Progenitor cell of endocrine pancreas (in vitro differentiated cells): Measurements from ENCODE around the gene TGFB1I1. TPM values are rescaled to one million over a fixed set of nuclear protein-coding genes. Genes with fewer than 3 reads are reported as not detected.

Experiments used
- DNase-seq: peaks from one replicate; pipeline ENCODE4 v3.0.0; 2021; ENCODE audit warnings: low spot score; ENCODE audit not compliant: unreplicated experiment
- H3K27ac Mint-ChIP-seq: 2 replicates; pipeline ENCODE4 v1.8.0; 2021; ENCODE audit warnings: mild to moderate bottlenecking, moderate library complexity, mixed read lengths
- H3K27me3 Mint-ChIP-seq: 2 replicates; pipeline ENCODE4 v1.8.0; 2021; ENCODE audit warnings: mixed read lengths
- H3K36me3 Mint-ChIP-seq: 2 replicates; pipeline ENCODE4 v1.8.0; 2022; ENCODE audit warnings: mixed read lengths; ENCODE audit not compliant: insufficient read depth
- H3K4me1 Mint-ChIP-seq: 2 replicates; pipeline ENCODE4 v1.8.0; 2021; ENCODE audit warnings: low read depth, mixed read lengths
- H3K4me3 Mint-ChIP-seq: 2 replicates; pipeline ENCODE4 v1.8.0; 2021; ENCODE audit warnings: low read depth, mild to moderate bottlenecking, moderate library complexity, mixed read lengths
- H3K9me3 Mint-ChIP-seq: 2 replicates; pipeline ENCODE4 v1.8.0; 2021; ENCODE audit warnings: low read depth, mixed read lengths
- total RNA-seq: library from RNA; stranded (reverse); gene quantifications from 2 replicates; pipeline ENCODE4 v1.2.1, GENCODE V29; 2021
- TF ChIP-seq, protein P1 (sequence below): fragments of 200-600 bp; sonication (generic); IDR thresholded peaks from one replicate; pipeline ENCODE4 v1.5.0; 2021; ENCODE audit warnings: antibody characterized with exemption, mild to moderate bottlenecking; ENCODE audit not compliant: unreplicated experiment

Gene TGFB1I1
- total RNA-seq, 1 donor from 2014 or later, result 4.5 TPM

DNA sequence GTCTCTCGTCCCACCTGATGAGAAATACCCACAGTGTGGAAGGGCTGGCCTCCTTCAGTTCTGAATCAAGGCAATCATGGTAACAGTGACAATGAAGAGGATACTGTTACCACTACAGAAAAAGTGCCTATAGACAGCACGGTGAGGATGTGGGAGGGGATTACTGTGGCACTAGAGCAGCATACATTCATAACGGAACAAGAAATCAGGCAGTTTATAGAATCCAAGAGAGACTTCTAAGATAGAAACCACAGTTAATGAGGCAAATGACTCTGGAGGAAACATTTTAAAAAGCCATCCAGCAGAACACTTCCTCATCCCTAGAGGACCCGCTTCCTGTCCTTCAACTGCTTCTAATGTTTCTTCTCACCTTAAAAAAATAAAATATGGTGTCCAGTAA is 33.5 kb downstream of the TGFB1I1 start:
- Mint-ChIP-seq H3K27me3 (no peaks in the 10 kb centered on the region), H3K27ac (no peak overlapping the region)

GRCh38 chr16:31507617-31507928 is 35.6 kb downstream of the TGFB1I1 start:
- Mint-ChIP-seq H3K27ac (peak overlapping the region; percentile 98), H3K36me3 (no peaks in the 10 kb centered on the region), H3K9me3 (no peaks in the 10 kb centered on the region), H3K27me3 (peaks cover 5% of the 10 kb centered on the region), H3K4me3 (peak overlapping the region; percentile 93), H3K4me1 (peaks cover 21% of the 10 kb centered on the region)
- no peak for DNase-seq
- TF ChIP-seq, protein P1, sequence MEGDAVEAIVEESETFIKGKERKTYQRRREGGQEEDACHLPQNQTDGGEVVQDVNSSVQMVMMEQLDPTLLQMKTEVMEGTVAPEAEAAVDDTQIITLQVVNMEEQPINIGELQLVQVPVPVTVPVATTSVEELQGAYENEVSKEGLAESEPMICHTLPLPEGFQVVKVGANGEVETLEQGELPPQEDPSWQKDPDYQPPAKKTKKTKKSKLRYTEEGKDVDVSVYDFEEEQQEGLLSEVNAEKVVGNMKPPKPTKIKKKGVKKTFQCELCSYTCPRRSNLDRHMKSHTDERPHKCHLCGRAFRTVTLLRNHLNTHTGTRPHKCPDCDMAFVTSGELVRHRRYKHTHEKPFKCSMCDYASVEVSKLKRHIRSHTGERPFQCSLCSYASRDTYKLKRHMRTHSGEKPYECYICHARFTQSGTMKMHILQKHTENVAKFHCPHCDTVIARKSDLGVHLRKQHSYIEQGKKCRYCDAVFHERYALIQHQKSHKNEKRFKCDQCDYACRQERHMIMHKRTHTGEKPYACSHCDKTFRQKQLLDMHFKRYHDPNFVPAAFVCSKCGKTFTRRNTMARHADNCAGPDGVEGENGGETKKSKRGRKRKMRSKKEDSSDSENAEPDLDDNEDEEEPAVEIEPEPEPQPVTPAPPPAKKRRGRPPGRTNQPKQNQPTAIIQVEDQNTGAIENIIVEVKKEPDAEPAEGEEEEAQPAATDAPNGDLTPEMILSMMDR, result no peak

More for the DNA sequence above, 33.5 kb downstream of the TGFB1I1 start:
- no peaks in the 10 kb centered on the region for H3K36me3 Mint-ChIP-seq
- DNase-seq, result no peak
- H3K9me3 Mint-ChIP-seq, result no peaks in the 10 kb centered on the region
- H3K4me3 Mint-ChIP-seq, result no peak overlapping the region
- TF ChIP-seq, protein P1, result no peak
- peaks cover 21% of the 10 kb centered on the region for H3K4me1 Mint-ChIP-seq

DNA sequence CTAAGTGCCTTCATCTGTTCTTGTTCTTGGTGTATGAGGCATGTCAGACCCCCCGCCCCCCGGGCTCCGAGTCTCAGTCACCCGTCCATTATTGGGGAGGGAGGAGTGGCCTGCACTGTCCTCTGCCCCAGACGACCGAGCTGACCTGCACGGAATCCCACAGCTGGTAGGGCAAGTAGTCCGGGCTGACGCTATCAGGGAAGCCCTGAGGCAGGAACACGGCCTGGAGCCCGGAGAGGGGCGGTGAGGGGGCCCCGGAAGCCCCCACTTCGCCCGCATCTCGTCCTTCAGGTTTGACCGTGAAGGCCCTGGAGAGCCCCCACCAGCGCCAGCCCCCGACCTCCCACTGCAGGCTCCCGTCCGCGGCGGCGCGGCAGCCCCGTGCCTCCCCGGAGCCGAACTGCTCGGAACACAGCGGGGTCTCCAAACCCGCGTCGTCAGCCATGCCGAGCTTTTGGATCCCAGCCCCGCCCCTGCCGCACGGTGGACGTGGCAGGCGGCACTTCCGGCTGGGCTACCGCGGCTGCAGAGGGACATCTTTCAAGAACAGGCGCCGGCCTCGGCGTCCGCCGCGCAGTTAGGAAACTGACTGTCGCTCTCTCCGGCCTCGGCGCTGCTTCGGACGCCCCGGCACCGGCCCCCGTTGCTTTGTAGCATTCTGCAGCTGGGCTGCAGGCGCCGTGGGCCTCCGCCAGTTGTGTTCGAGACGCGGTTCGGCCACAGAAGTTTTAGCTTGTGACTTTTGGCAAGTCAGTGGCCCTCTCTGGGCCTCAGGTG is 36.2 kb downstream of the TGFB1I1 start, which contains the start of gene RUSF1:
TSS of gene RUSF1 (minus strand) at position 463 of the 777 bp plus-strand sequence. CDS start at position 445, 18 bp downstream.
- TF ChIP-seq, protein P1, result no peak
- H3K4me1 Mint-ChIP-seq, result peaks cover 21% of the 10 kb centered on the region
- no peaks in the 10 kb centered on the region for H3K36me3 Mint-ChIP-seq
- H3K27ac Mint-ChIP-seq, result peak within 1 kb of the TSS; percentile 98
- H3K27me3 Mint-ChIP-seq, result peaks cover 10% of the 10 kb centered on the region
- H3K4me3 Mint-ChIP-seq, result peak within 1 kb of the TSS; percentile 93
- no peaks in the 10 kb centered on the region for H3K9me3 Mint-ChIP-seq
- DNase-seq, result peak; percentile 74

DNA sequence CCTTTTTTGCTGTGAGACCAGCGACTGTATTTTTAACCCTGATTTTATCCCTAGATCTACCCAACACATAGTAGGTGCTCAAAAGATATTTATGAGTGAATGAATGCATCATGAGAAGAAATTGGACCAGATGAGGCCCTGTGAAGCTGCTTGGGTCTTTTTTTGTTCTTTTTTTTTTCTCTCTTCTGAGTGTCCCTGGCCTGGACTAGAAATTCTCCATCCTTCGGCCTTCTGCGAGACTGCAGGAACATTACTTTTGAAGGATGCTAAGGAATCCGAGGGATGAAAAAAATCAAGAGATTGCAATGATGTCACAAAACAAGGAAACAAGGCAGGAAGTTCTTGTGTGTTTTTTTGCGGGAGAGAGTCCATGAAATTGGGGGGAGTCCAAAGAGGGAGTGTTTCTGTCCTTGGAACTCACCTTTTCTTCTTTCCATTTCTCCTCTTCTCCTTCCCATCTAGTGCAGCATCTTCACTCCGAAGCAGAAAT is 36.8 kb downstream of the TGFB1I1 start:
- TF ChIP-seq, protein P1, result no peak

GRCh38 chr16:31513126-31513525 is 41.2 kb downstream of the TGFB1I1 start:
- Mint-ChIP-seq H3K4me1 (peaks cover 10% of the 10 kb centered on the region), H3K27ac (no peak overlapping the region), H3K4me3 (no peak overlapping the region), H3K36me3 (no peaks in the 10 kb centered on the region), H3K9me3 (peaks cover 7% of the 10 kb centered on the region), H3K27me3 (peaks cover 13% of the 10 kb centered on the region)
- DNase-seq, result no peak
- TF ChIP-seq, protein P1, result no peak

More for the DNA sequence above, 36.8 kb downstream of the TGFB1I1 start:
- peak overlapping the region; percentile 98 for H3K27ac Mint-ChIP-seq
- H3K4me1 Mint-ChIP-seq, result peaks cover 21% of the 10 kb centered on the region
- no peak for DNase-seq
- no peaks in the 10 kb centered on the region for H3K9me3 Mint-ChIP-seq
- H3K4me3 Mint-ChIP-seq, result peak overlapping the region; percentile 93
- H3K27me3 Mint-ChIP-seq, result peaks cover 13% of the 10 kb centered on the region
- no peaks in the 10 kb centered on the region for H3K36me3 Mint-ChIP-seq
